A673 (cell line): ENCODE measurements around the gene TP53.

ENCODE experiments used
- EZH2 ChIP-seq: fragments of 200-600 bp; sonication (generic); IDR thresholded peaks from 2 replicates; pipeline ENCODE4 v1.6.1; 2017; ENCODE audit warnings: borderline replicate concordance, low read depth, mild to moderate bottlenecking, mixed read lengths, antibody characterized with exemption, low read length; ENCODE audit not compliant: poor library complexity, severe bottlenecking
- TF ChIP-seq, protein P1 (sequence below): fragments of 300-800, 200-600 bp; sonication (generic); conservative IDR thresholded peaks from 2 replicates; pipeline ENCODE4 v1.5.1; 2017; ENCODE audit warnings: low read depth, mild to moderate bottlenecking, antibody characterized with exemption, low read length, moderate library complexity, mixed read lengths

DNA sequence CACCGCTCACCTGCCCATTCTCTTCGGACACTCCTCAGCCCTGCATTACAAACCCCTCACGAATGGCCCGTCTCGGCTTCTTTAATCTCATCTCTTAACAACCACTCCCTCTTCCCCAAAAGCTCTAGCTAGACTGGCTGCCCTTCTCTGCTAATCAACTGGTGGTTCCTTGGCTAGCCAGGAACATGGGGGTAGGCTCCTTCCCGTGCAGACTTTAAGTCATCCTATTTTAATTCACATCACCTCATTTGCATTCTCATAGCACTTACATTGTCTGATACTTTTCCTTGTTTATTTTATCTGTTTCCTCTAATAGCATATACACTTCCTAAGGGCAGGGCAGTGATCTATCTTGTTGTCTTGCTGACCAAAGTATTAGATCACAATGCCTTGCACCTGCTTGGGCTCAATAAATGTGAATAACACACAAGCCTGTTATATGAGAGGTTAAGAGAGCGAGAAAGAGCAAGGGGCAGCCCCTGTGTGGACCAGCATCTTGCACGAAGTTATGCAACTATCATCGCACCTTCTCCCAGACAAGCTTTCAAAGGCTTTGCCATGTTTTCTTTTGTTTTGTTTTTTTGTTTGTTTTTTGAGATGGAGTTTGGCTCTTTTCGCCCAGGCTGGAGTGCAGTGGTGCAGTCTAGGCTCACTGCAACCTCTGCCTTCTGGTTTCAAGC, 9.8 kb downstream of the TP53 start:
- TF ChIP-seq, protein P1, sequence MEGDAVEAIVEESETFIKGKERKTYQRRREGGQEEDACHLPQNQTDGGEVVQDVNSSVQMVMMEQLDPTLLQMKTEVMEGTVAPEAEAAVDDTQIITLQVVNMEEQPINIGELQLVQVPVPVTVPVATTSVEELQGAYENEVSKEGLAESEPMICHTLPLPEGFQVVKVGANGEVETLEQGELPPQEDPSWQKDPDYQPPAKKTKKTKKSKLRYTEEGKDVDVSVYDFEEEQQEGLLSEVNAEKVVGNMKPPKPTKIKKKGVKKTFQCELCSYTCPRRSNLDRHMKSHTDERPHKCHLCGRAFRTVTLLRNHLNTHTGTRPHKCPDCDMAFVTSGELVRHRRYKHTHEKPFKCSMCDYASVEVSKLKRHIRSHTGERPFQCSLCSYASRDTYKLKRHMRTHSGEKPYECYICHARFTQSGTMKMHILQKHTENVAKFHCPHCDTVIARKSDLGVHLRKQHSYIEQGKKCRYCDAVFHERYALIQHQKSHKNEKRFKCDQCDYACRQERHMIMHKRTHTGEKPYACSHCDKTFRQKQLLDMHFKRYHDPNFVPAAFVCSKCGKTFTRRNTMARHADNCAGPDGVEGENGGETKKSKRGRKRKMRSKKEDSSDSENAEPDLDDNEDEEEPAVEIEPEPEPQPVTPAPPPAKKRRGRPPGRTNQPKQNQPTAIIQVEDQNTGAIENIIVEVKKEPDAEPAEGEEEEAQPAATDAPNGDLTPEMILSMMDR = no peak
- no peak for TF ChIP-seq EZH2
